HEK293 (cell line): ENCODE results near the gene LZIC.

Experiments
- CTCF ChIA-PET: fragments of 350-600 bp; formaldehyde crosslinking; extraction: SDS; loops from one replicate; lab custom pipeline; 2021; ENCODE audit warnings: antibody characterized with exemption; lab: Yijun Ruan, JAX
- POLR2A ChIA-PET: fragments of 300-600 bp; formaldehyde crosslinking; extraction: SDS; loops from one replicate; lab custom pipeline; 2020; ENCODE audit warnings: antibody characterized with exemption, inconsistent platforms; lab: Yijun Ruan, JAX
- H3K27ac ChIP-seq: fragments of 200-500 bp; sonication (Bioruptor generic); 2 replicates; pipeline ENCODE4 v1.5.1; 2014; ENCODE audit warnings: low read depth, low read length, control low read depth, inconsistent platforms; ENCODE audit errors: extremely low read depth
- H3K36me3 ChIP-seq, 2 experiments: fragments of 200-500 bp in 1 of 2; sonication (Bioruptor generic) in 1 of 2; 1 replicate in 1 of 2; 2 replicates in 1 of 2; pipeline ENCODE4 v1.5.1; 2014 to 2017; ENCODE audit warnings: inconsistent platforms in 2 of 2, low read length in 2 of 2; ENCODE audit not compliant: control insufficient read depth in 2 of 2, insufficient read depth in 1 of 2
- H3K4me1 ChIP-seq: fragments of 200-500 bp; sonication (Bioruptor generic); 2 replicates; pipeline ENCODE4 v1.5.1; 2014; ENCODE audit warnings: mild to moderate bottlenecking, low read length, inconsistent platforms; ENCODE audit not compliant: control insufficient read depth, insufficient read depth
- H3K4me3 ChIP-seq: 2 replicates; pipeline ENCODE4 v1.5.1; 2011; ENCODE audit warnings: low read depth, mild to moderate bottlenecking, control low read depth, low read length, moderate library complexity
- H3K9me3 ChIP-seq: fragments of 200-500 bp; sonication (Bioruptor generic); 2 replicates; pipeline ENCODE4 v1.5.1; 2014; ENCODE audit warnings: low read depth, low read length, inconsistent platforms; ENCODE audit not compliant: control insufficient read depth, insufficient read depth
- GLIS2 ChIP-seq: fragments of 450-650 bp; formaldehyde crosslinking; IDR thresholded peaks from 2 replicates; pipeline ENCODE4 v1.5.1; 2016; ENCODE audit warnings: missing biosample characterization, missing genetic modification characterization
- HOXC10 ChIP-seq: sonication (generic); formaldehyde crosslinking; IDR thresholded peaks from 2 replicates; pipeline ENCODE4 v1.8.1; 2023; ENCODE audit warnings: mild to moderate bottlenecking, missing genetic modification reagents
- OVOL3 ChIP-seq: fragments of 450-650 bp; formaldehyde crosslinking; IDR thresholded peaks from 2 replicates; pipeline ENCODE4 v1.5.1; 2016; ENCODE audit warnings: missing biosample characterization, missing genetic modification characterization
- SCRT2 ChIP-seq: fragments of 450-650 bp; formaldehyde crosslinking; IDR thresholded peaks from 2 replicates; pipeline ENCODE4 v1.5.1; 2016; ENCODE audit warnings: missing biosample characterization, missing genetic modification characterization
- ZBTB8A ChIP-seq: fragments of 450-650 bp; formaldehyde crosslinking; IDR thresholded peaks from 2 replicates; pipeline ENCODE4 v1.5.1; 2016; ENCODE audit warnings: missing biosample characterization, missing genetic modification characterization
- ZIC2 ChIP-seq: fragments of 450-650 bp; formaldehyde crosslinking; IDR thresholded peaks from 2 replicates; pipeline ENCODE4 v1.5.1; 2016; ENCODE audit warnings: missing biosample characterization, missing genetic modification characterization
- ZNF202 ChIP-seq: fragments of 450-650 bp; formaldehyde crosslinking; IDR thresholded peaks from 2 replicates; pipeline ENCODE4 v1.5.1; 2016; ENCODE audit warnings: missing biosample characterization, missing genetic modification characterization, borderline replicate concordance
- ZNF211 ChIP-seq: fragments of 450-650 bp; formaldehyde crosslinking; IDR thresholded peaks from 2 replicates; pipeline ENCODE4 v1.5.1; 2016; ENCODE audit warnings: low read depth, missing biosample characterization, missing genetic modification characterization
- ZNF354C ChIP-seq: fragments of 450-650 bp; formaldehyde crosslinking; IDR thresholded peaks from 2 replicates; pipeline ENCODE4 v1.5.1; 2016; ENCODE audit warnings: missing biosample characterization, missing genetic modification characterization, low read depth, borderline replicate concordance
- ZNF404 ChIP-seq: fragments of 450-650 bp; formaldehyde crosslinking; IDR thresholded peaks from 2 replicates; pipeline ENCODE4 v1.5.1; 2017; ENCODE audit warnings: missing biosample characterization, missing genetic modification characterization
- ZNF48 ChIP-seq: fragments of 450-650 bp; formaldehyde crosslinking; IDR thresholded peaks from 2 replicates; pipeline ENCODE4 v1.5.1; 2016; ENCODE audit warnings: missing biosample characterization, missing genetic modification characterization
- ZNF558 ChIP-seq: fragments of 450-650 bp; formaldehyde crosslinking; IDR thresholded peaks from 2 replicates; pipeline ENCODE4 v1.5.1; 2016; ENCODE audit warnings: missing biosample characterization, missing genetic modification characterization
- ZNF629 ChIP-seq: fragments of 450-650 bp; formaldehyde crosslinking; IDR thresholded peaks from 2 replicates; pipeline ENCODE4 v1.5.1; 2017; ENCODE audit warnings: missing biosample characterization, missing genetic modification characterization
- ZNF658 ChIP-seq: fragments of 450-650 bp; formaldehyde crosslinking; IDR thresholded peaks from 2 replicates; pipeline ENCODE4; 2016; ENCODE audit warnings: missing biosample characterization, missing genetic modification characterization
- ZNF670 ChIP-seq: fragments of 450-650 bp; formaldehyde crosslinking; IDR thresholded peaks from 2 replicates; pipeline ENCODE4 v1.5.1; 2016; ENCODE audit warnings: missing biosample characterization, missing genetic modification characterization, low read depth
- ZNF677 ChIP-seq: fragments of 450-650 bp; IDR thresholded peaks from 2 replicates; pipeline ENCODE4 v1.5.0; 2018; ENCODE audit warnings: missing biosample characterization, mild to moderate bottlenecking, missing genetic modification characterization, moderate library complexity
- ZNF830 ChIP-seq: fragments of 450-650 bp; IDR thresholded peaks from 2 replicates; pipeline ENCODE4 v1.5.0; 2018; ENCODE audit warnings: missing biosample characterization, missing genetic modification characterization, low read depth, mild to moderate bottlenecking, moderate library complexity
- ZNF837 ChIP-seq: fragments of 450-650 bp; formaldehyde crosslinking; IDR thresholded peaks from 2 replicates; pipeline ENCODE4 v1.5.1; 2016; ENCODE audit warnings: missing biosample characterization, missing genetic modification characterization
- ZSCAN16 ChIP-seq: fragments of 450-650 bp; formaldehyde crosslinking; IDR thresholded peaks from 2 replicates; pipeline ENCODE4 v1.5.1; 2016; ENCODE audit warnings: missing biosample characterization, missing genetic modification characterization
- ZXDB ChIP-seq: fragments of 450-650 bp; formaldehyde crosslinking; IDR thresholded peaks from 2 replicates; pipeline ENCODE4 v1.5.1; 2016; ENCODE audit warnings: missing biosample characterization, missing genetic modification characterization
- TF ChIP-seq, protein P1 (sequence below): fragments of 450-650 bp; formaldehyde crosslinking; IDR thresholded peaks from 2 replicates; pipeline ENCODE4 v1.5.1; 2017; ENCODE audit warnings: missing biosample characterization, missing genetic modification characterization
- TF ChIP-seq, protein P2 (sequence below): fragments of 450-650 bp; formaldehyde crosslinking; IDR thresholded peaks from 2 replicates; pipeline ENCODE4 v1.5.1; 2016; ENCODE audit warnings: missing biosample characterization, missing genetic modification characterization
- TF ChIP-seq, protein P3 (sequence below): fragments of 450-650 bp; formaldehyde crosslinking; IDR thresholded peaks from 2 replicates; pipeline ENCODE4 v1.5.1; 2017; ENCODE audit warnings: missing biosample characterization, missing genetic modification characterization
- TF ChIP-seq, protein P4 (sequence below): fragments of 450-650 bp; formaldehyde crosslinking; IDR thresholded peaks from 2 replicates; pipeline ENCODE4 v1.5.1; 2016; ENCODE audit warnings: missing biosample characterization, missing genetic modification characterization
- TF ChIP-seq, protein P5 (sequence below): IDR thresholded peaks from 2 replicates; pipeline ENCODE4 v1.6.1; 2011; ENCODE audit warnings: mild to moderate bottlenecking, low read depth, low read length, borderline replicate concordance
- TF ChIP-seq, protein P6 (sequence below): fragments of 450-650 bp; formaldehyde crosslinking; IDR thresholded peaks from 2 replicates; pipeline ENCODE4 v1.5.1; 2016; ENCODE audit warnings: missing biosample characterization, missing genetic modification characterization, borderline replicate concordance

Gene LZIC

DNA sequence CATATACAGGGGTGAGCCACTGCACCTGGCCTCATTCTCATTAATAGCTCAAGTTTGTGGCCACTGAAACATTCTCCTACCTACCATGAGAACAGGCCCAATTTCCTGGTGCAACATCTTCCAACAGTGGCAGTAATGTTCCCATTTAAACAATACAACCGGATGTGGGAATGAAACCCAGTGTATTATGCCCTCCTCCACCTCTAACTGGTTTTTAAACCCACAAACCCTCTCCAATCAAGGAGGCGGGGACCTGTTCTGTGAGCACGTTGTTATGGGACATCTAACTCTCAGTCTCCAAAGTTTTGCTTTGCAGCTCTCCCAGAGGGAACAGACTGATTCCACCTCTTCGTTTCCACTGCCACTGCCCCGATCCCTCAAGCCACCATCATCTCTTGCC, 35.8 kb downstream of the LZIC start (continued):
- TF ChIP-seq, protein P1, sequence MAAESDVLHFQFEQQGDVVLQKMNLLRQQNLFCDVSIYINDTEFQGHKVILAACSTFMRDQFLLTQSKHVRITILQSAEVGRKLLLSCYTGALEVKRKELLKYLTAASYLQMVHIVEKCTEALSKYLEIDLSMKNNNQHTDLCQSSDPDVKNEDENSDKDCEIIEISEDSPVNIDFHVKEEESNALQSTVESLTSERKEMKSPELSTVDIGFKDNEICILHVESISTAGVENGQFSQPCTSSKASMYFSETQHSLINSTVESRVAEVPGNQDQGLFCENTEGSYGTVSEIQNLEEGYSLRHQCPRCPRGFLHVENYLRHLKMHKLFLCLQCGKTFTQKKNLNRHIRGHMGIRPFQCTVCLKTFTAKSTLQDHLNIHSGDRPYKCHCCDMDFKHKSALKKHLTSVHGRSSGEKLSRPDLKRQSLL (tag by site-specific recombination): no peak
- no peak for TF ChIP-seq SCRT2
- no peak for TF ChIP-seq ZNF354C
- no peak for TF ChIP-seq ZBTB8A (tag by site-specific recombination)
- no peak for TF ChIP-seq OVOL3 (tag by site-specific recombination)
- TF ChIP-seq, protein P2, sequence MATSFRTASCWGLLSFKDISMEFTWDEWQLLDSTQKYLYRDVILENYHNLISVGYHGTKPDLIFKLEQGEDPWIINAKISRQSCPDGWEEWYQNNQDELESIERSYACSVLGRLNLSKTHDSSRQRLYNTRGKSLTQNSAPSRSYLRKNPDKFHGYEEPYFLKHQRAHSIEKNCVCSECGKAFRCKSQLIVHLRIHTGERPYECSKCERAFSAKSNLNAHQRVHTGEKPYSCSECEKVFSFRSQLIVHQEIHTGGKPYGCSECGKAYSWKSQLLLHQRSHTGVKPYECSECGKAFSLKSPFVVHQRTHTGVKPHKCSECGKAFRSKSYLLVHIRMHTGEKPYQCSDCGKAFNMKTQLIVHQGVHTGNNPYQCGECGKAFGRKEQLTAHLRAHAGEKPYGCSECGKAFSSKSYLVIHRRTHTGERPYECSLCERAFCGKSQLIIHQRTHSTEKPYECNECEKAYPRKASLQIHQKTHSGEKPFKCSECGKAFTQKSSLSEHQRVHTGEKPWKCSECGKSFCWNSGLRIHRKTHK: no peak
- no peak for TF ChIP-seq ZNF629 (tag by site-specific recombination)
- TF ChIP-seq ZNF658 (tag by site-specific recombination): no peak
- TF ChIP-seq ZNF404 (tag by site-specific recombination): no peak
- no peak for TF ChIP-seq ZSCAN16 (tag by site-specific recombination)
- no peak for TF ChIP-seq ZNF202 (tag by site-specific recombination)

DNA sequence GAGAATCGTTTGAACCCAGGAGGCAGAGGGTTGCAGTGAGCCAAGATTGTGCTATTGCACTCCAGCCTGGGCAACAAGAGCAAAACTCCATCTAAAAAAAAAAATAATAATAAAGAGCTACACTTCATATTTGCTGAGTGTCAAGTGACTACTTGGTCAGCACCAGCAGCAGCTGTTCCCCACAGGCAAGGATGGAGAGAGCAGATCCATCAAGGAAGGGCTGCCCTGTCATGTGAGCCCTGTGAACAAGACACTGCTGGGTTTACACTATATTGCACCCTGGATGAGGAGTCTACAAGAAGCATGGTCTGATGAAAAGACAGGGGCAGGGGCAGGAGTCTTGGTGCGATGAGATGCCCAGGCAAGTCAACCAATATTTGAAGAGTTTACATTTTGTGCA, 36.7 kb downstream of the LZIC start:
- POLR2A ChIA-PET: interaction anchor here (0.5 kb wide), 1 partner anchor 137 kb away, joined by 5 read pairs; no protein-coding TSS in a partner anchor
- H3K9me3 ChIP-seq: no peaks in the 10 kb centered on the region
- peaks cover 7% of the 10 kb centered on the region; the same call in 1 of the 2 replicates for H3K4me1 ChIP-seq
- H3K4me3 ChIP-seq: no peak overlapping the region
- H3K27ac ChIP-seq: no peak overlapping the region
- TF ChIP-seq ZNF670 (tag by site-specific recombination) (no peak), ZNF211 (tag by site-specific recombination) (no peak), ZNF558 (tag by site-specific recombination) (no peak), ZNF837 (tag by site-specific recombination) (no peak), ZNF830 (tag by site-specific recombination) (no peak), GLIS2 (tag by site-specific recombination) (no peak), ZIC2 (tag by site-specific recombination) (no peak), ZXDB (tag by site-specific recombination) (no peak), ZNF677 (tag by site-specific recombination) (no peak), ZNF48 (tag by site-specific recombination) (no peak), HOXC10 (CRISPR knock-in tag) (no peak)
- TF ChIP-seq, protein P3, sequence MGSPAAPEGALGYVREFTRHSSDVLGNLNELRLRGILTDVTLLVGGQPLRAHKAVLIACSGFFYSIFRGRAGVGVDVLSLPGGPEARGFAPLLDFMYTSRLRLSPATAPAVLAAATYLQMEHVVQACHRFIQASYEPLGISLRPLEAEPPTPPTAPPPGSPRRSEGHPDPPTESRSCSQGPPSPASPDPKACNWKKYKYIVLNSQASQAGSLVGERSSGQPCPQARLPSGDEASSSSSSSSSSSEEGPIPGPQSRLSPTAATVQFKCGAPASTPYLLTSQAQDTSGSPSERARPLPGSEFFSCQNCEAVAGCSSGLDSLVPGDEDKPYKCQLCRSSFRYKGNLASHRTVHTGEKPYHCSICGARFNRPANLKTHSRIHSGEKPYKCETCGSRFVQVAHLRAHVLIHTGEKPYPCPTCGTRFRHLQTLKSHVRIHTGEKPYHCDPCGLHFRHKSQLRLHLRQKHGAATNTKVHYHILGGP (tag by site-specific recombination): no peak
- TF ChIP-seq, protein P4, sequence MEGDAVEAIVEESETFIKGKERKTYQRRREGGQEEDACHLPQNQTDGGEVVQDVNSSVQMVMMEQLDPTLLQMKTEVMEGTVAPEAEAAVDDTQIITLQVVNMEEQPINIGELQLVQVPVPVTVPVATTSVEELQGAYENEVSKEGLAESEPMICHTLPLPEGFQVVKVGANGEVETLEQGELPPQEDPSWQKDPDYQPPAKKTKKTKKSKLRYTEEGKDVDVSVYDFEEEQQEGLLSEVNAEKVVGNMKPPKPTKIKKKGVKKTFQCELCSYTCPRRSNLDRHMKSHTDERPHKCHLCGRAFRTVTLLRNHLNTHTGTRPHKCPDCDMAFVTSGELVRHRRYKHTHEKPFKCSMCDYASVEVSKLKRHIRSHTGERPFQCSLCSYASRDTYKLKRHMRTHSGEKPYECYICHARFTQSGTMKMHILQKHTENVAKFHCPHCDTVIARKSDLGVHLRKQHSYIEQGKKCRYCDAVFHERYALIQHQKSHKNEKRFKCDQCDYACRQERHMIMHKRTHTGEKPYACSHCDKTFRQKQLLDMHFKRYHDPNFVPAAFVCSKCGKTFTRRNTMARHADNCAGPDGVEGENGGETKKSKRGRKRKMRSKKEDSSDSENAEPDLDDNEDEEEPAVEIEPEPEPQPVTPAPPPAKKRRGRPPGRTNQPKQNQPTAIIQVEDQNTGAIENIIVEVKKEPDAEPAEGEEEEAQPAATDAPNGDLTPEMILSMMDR (tag by site-specific recombination): no peak
- TF ChIP-seq, protein P5, sequence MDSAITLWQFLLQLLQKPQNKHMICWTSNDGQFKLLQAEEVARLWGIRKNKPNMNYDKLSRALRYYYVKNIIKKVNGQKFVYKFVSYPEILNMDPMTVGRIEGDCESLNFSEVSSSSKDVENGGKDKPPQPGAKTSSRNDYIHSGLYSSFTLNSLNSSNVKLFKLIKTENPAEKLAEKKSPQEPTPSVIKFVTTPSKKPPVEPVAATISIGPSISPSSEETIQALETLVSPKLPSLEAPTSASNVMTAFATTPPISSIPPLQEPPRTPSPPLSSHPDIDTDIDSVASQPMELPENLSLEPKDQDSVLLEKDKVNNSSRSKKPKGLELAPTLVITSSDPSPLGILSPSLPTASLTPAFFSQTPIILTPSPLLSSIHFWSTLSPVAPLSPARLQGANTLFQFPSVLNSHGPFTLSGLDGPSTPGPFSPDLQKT: no peak
- TF ChIP-seq, protein P6, sequence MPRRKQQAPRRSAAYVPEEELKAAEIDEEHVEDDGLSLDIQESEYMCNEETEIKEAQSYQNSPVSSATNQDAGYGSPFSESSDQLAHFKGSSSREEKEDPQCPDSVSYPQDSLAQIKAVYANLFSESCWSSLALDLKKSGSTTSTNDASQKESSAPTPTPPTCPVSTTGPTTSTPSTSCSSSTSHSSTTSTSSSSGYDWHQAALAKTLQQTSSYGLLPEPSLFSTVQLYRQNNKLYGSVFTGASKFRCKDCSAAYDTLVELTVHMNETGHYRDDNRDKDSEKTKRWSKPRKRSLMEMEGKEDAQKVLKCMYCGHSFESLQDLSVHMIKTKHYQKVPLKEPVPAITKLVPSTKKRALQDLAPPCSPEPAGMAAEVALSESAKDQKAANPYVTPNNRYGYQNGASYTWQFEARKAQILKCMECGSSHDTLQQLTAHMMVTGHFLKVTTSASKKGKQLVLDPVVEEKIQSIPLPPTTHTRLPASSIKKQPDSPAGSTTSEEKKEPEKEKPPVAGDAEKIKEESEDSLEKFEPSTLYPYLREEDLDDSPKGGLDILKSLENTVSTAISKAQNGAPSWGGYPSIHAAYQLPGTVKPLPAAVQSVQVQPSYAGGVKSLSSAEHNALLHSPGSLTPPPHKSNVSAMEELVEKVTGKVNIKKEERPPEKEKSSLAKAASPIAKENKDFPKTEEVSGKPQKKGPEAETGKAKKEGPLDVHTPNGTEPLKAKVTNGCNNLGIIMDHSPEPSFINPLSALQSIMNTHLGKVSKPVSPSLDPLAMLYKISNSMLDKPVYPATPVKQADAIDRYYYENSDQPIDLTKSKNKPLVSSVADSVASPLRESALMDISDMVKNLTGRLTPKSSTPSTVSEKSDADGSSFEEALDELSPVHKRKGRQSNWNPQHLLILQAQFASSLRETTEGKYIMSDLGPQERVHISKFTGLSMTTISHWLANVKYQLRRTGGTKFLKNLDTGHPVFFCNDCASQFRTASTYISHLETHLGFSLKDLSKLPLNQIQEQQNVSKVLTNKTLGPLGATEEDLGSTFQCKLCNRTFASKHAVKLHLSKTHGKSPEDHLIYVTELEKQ (tag by site-specific recombination): no peak
- no peaks in the 10 kb centered on the region for H3K36me3 ChIP-seq
- CTCF ChIA-PET: interaction anchor here (0.5 to 1.0 kb wide), 4 partner anchors 32 to 87 kb away, joined by 3 to 8 read pairs (median 3); no protein-coding TSS in a partner anchor
